B cell (primary cell): ENCODE measurements around the gene DAAM2. TPM values are rescaled to one million over a fixed set of nuclear protein-coding genes. Genes with fewer than 3 reads are reported as not detected.

Experiments used
- ATAC-seq: fragments of 200-7000 bp; cut with Tn5 transposase; one replicate; pipeline ENCODE4 v1.10.0; 2021; ENCODE audit warnings: low read depth, mild to moderate bottlenecking, moderate number of reproducible peaks, moderate library complexity
- CTCF ChIA-PET: fragments of 350-600 bp; sonication (Branson Sonifier 250); formaldehyde crosslinking; loops from one replicate; lab custom pipeline; 2021; ENCODE audit warnings: antibody characterized with exemption, inconsistent platforms; lab: Charles Lee
- POLR2A ChIA-PET: fragments of 350-600 bp; sonication (Branson Sonifier 250); formaldehyde crosslinking; loops from one replicate; lab custom pipeline; 2021; ENCODE audit warnings: antibody characterized with exemption; lab: Charles Lee
- DNase-seq: peaks from one replicate; pipeline ENCODE4 v3.0.0; 2013
- H2AFZ ChIP-seq: 2 replicates; pipeline ENCODE4 v1.6.1; 2012; ENCODE audit warnings: mild to moderate bottlenecking, low read depth, low read length; ENCODE audit not compliant: insufficient read depth, poor library complexity, severe bottlenecking
- H3K27ac ChIP-seq, 2 donors: 1 replicate in 1 of 2; 2 replicates in 1 of 2; pipeline ENCODE4 v1.5.1; 2012 to 2013; ENCODE audit warnings: low read length in 2 of 2, mild to moderate bottlenecking in 2 of 2, moderate library complexity in 1 of 2
- H3K27me3 ChIP-seq, 4 experiments: fragments of 200-600 bp in 1 of 4; sonication (generic) in 1 of 4; replicated peaks in 1 of 4; 1 replicate in 2 of 4; 2 replicates in 2 of 4; pipeline versions ENCODE4 v1.6.1 to v1.7.0; 2013 to 2016; ENCODE audit warnings: low read length in 3 of 4, mild to moderate bottlenecking in 2 of 4, mixed read lengths in 1 of 4, moderate library complexity in 1 of 4; ENCODE audit not compliant: insufficient read depth in 4 of 4, control insufficient read depth in 3 of 4; ENCODE audit errors: control extremely low read depth in 1 of 4
- H3K36me3 ChIP-seq, 2 experiments: replicated peaks in 1 of 2; 1 replicate in 1 of 2; 2 replicates in 1 of 2; pipeline versions ENCODE4 v1.6.1 to v1.7.1; 2013; ENCODE audit warnings: low read length in 1 of 2; ENCODE audit not compliant: insufficient read depth in 2 of 2, control insufficient read depth in 1 of 2; ENCODE audit errors: control extremely low read depth in 1 of 2, extremely low read depth in 1 of 2
- H3K4me1 ChIP-seq, 2 donors: fragments of 200-600 bp in 1 of 2; sonication (generic) in 1 of 2; 1 replicate in 1 of 2; 2 replicates in 1 of 2; pipeline versions ENCODE4 v1.5.1 to v1.6.1; 2013 to 2017; ENCODE audit warnings: low read length in 2 of 2; ENCODE audit not compliant: control insufficient read depth in 2 of 2, insufficient read depth in 2 of 2
- H3K4me2 ChIP-seq: replicated peaks from 2 replicates; pipeline ENCODE3; 2012; ENCODE audit warnings: mild to moderate bottlenecking, low read depth, low read length; ENCODE audit not compliant: poor library complexity, severe bottlenecking
- H3K4me3 ChIP-seq, 5 experiments: fragments of 200-600 bp in 1 of 5; sonication (generic) in 1 of 5; 1 replicate in 3 of 5; 2 replicates in 2 of 5; pipeline versions ENCODE4 v1.5.1 to v1.7.0; 2011 to 2016; ENCODE audit warnings: low read length in 4 of 5, mild to moderate bottlenecking in 4 of 5, low read depth in 2 of 5, control low read depth in 1 of 5, moderate library complexity in 1 of 5; ENCODE audit not compliant: insufficient read depth in 1 of 5; ENCODE audit errors: control extremely low read depth in 1 of 5, extremely low read depth in 1 of 5
- H3K79me2 ChIP-seq: fragments of 200-600 bp; sonication (generic); one replicate; pipeline ENCODE4 v1.6.0; 2016; ENCODE audit warnings: low read length; ENCODE audit not compliant: control insufficient read depth, insufficient read depth
- H3K9ac ChIP-seq: fragments of 200-600 bp; sonication (generic); 2 replicates; pipeline ENCODE4 v1.6.1; 2017; ENCODE audit warnings: mild to moderate bottlenecking, low read length, moderate library complexity
- H3K9me3 ChIP-seq, 3 donors: one replicate each; pipeline versions ENCODE4 v1.6.1 to v1.7.1; 2013; ENCODE audit warnings: low read length in 2 of 3; ENCODE audit not compliant: control insufficient read depth in 2 of 3, insufficient read depth in 1 of 3; ENCODE audit errors: control extremely low read depth in 1 of 3
- H4K20me1 ChIP-seq: 2 replicates; pipeline ENCODE4 v1.6.0; 2012; ENCODE audit warnings: mild to moderate bottlenecking, low read length; ENCODE audit not compliant: insufficient read depth, control insufficient read depth, poor library complexity, severe bottlenecking
- H3K27ac Mint-ChIP-seq: one replicate; pipeline ENCODE4 v1.8.0; 2021; ENCODE audit warnings: mixed read lengths
- H3K27me3 Mint-ChIP-seq: one replicate; pipeline ENCODE4 v1.8.0; 2021; ENCODE audit warnings: mixed read lengths
- H3K4me1 Mint-ChIP-seq: one replicate; pipeline ENCODE4 v1.8.0; 2021; ENCODE audit warnings: mixed read lengths
- H3K4me3 Mint-ChIP-seq: one replicate; pipeline ENCODE4 v1.8.0; 2021; ENCODE audit warnings: mixed read lengths
- H3K9me3 Mint-ChIP-seq: one replicate; pipeline ENCODE4 v1.8.0; 2022; ENCODE audit warnings: mixed read lengths; ENCODE audit not compliant: insufficient read depth
- CTCF ChIP-seq: fragments of 200-600 bp; IDR thresholded peaks from one replicate; pipeline ENCODE4 v1.8.0; 2022; ENCODE audit warnings: antibody characterized with exemption, mild to moderate bottlenecking
- EZH2 ChIP-seq: IDR thresholded peaks from 2 replicates; pipeline ENCODE4 v1.6.1; 2012; ENCODE audit warnings: borderline replicate concordance, low read depth, mild to moderate bottlenecking, moderate library complexity, low read length; ENCODE audit not compliant: insufficient read depth, poor library complexity, severe bottlenecking
- WGBS: methylation state at CpG from one replicate; pipeline ENCODE4 v1.1.5; 2013; ENCODE audit warnings: missing lambda C conversion rate; ENCODE audit not compliant: insufficient coverage; 5-methylcytosine and 5-hydroxymethylcytosine counted together
- intact Hi-C: fragments of 100-400 bp; cut with micrococcal nuclease; formaldehyde crosslinking; loops from one replicate; pipeline ENCODE4 v1.10.0; 2022
- polyA plus RNA-seq: library from polyadenylated mRNA; depleted of rRNA; stranded (reverse); fragments of >200 nt; gene quantifications from 2 replicates; pipeline ENCODE4 v1.2.3, GENCODE V29; 2012
- total RNA-seq, 2 donors: library from RNA; stranded (reverse); fragments of 120-200 nt in 1 of 2; gene quantifications; 1 replicate in 1 of 2; 2 replicates in 1 of 2; pipeline versions ENCODE4 v1.2.3 to v1.2.4, GENCODE V29; 2013 to 2022

Gene DAAM2
- total and polyA plus RNA-seq, 2 donors (not counting 1 experiment from before 2014, with no cell fraction given): not detected

GRCh38 chr6:39882531-39882899 lies 90.3 kb downstream of the DAAM2 start:
- POLR2A ChIA-PET: interaction anchor here (0.7 kb wide), 1 partner anchor 534 kb away, joined by 3 read pairs; no protein-coding TSS in a partner anchor
- ATAC-seq (no peak), DNase-seq (no peak)
- Histone ChIP-seq H2AFZ (no peak overlapping the region), H3K27ac (no peak overlapping the region), H3K4me2 (no peak overlapping the region), H3K27me3 (no peaks in the 10 kb centered on the region), H3K4me3 (no peak overlapping the region), H4K20me1 (no peaks in the 10 kb centered on the region), H3K36me3 (no peaks in the 10 kb centered on the region), H3K9me3 (peaks cover 0 to 18% (median 0%) of the 10 kb centered on the region in 3 donors), H3K79me2 (no peaks in the 10 kb centered on the region), H3K9ac (no peak overlapping the region), H3K4me1 (no peaks in the 10 kb centered on the region)
- H3K27ac Mint-ChIP-seq: no peak overlapping the region
- no peak overlapping the region for H3K4me3 Mint-ChIP-seq
- peaks cover 6% of the 10 kb centered on the region for H3K27me3 Mint-ChIP-seq
- intact Hi-C loops: no loop called here
- no peaks in the 10 kb centered on the region for H3K4me1 Mint-ChIP-seq
- TF ChIP-seq EZH2 (no peak), CTCF (no peak)
- CTCF ChIA-PET: no interaction called here
- WGBS: 89% methylated on average over 5 of the region's 8 CpGs
- no peaks in the 10 kb centered on the region for H3K9me3 Mint-ChIP-seq

GRCh38 chr6:39884696-39885095 lies 92.5 kb downstream of the DAAM2 start:
- Histone ChIP-seq H2AFZ (no peak overlapping the region), H3K36me3 (no peaks in the 10 kb centered on the region), H3K9ac (no peak overlapping the region), H3K4me3 (no peak overlapping the region), H3K4me2 (no peak overlapping the region), H3K4me1 (no peaks in the 10 kb centered on the region), H3K27ac (no peak overlapping the region), H4K20me1 (no peaks in the 10 kb centered on the region), H3K79me2 (no peaks in the 10 kb centered on the region), H3K9me3 (peaks cover 0 to 10% (median 0%) of the 10 kb centered on the region in 3 donors), H3K27me3 (peaks cover 0 to 5% (median 0%) of the 10 kb centered on the region in 4 experiments)
- ChIA-PET CTCF (no interaction called here), POLR2A (no interaction called here)
- no peak for TF ChIP-seq CTCF
- TF ChIP-seq EZH2: no peak
- intact Hi-C loops: no loop called here
- Mint-ChIP-seq H3K4me1 (no peaks in the 10 kb centered on the region), H3K27ac (no peak overlapping the region), H3K27me3 (peaks cover 18% of the 10 kb centered on the region), H3K4me3 (no peak overlapping the region), H3K9me3 (no peaks in the 10 kb centered on the region)
- DNase-seq: no peak
- no peak for ATAC-seq
- WGBS: 76% methylated on average over 5 of the region's 5 CpGs
